Smooth muscle cell (in vitro differentiated cells): ENCODE measurements around the gene DNAI4. TPM values are rescaled to one million over a fixed set of nuclear protein-coding genes. Genes with fewer than 3 reads are reported as not detected.

Experiments used
- DNase-seq: peaks from one replicate; lab custom pipeline; 2025; ENCODE audit not compliant: unreplicated experiment; lab: John Stamatoyannopoulos, UW
- H2AFZ ChIP-seq: fragments of 200-600 bp; sonication (generic); 2 replicates; pipeline ENCODE4 v1.6.0; 2016; ENCODE audit warnings: antibody characterized with exemption, low read depth, mild to moderate bottlenecking
- H3F3A ChIP-seq: fragments of 200-600 bp; sonication (generic); 2 replicates; pipeline ENCODE4 v1.6.0; 2017; ENCODE audit warnings: antibody characterized with exemption, low read depth
- H3K27ac ChIP-seq: fragments of 200-600 bp; sonication (generic); 2 replicates; pipeline ENCODE4 v1.5.1; 2016; ENCODE audit warnings: low read depth, mild to moderate bottlenecking
- H3K27me3 ChIP-seq: fragments of 200-600 bp; sonication (generic); 2 replicates; pipeline ENCODE4 v1.6.1; 2016; ENCODE audit warnings: low read depth, mild to moderate bottlenecking
- H3K36me3 ChIP-seq: fragments of 200-600 bp; sonication (generic); 2 replicates; pipeline ENCODE4 v1.5.1; 2016; ENCODE audit warnings: low read depth
- H3K4me1 ChIP-seq: fragments of 200-600 bp; sonication (generic); 2 replicates; pipeline ENCODE4 v1.5.1; 2016; ENCODE audit warnings: low read depth
- H3K4me2 ChIP-seq: fragments of 200-600 bp; sonication (generic); 2 replicates; pipeline ENCODE4 v1.6.0; 2016; ENCODE audit warnings: mild to moderate bottlenecking
- H3K4me3 ChIP-seq: fragments of 200-600 bp; sonication (generic); 2 replicates; pipeline ENCODE4 v1.5.1; 2016; ENCODE audit warnings: mild to moderate bottlenecking
- H3K79me2 ChIP-seq: fragments of 200-600 bp; sonication (generic); 2 replicates; pipeline ENCODE4 v1.6.0; 2016; ENCODE audit warnings: low read depth, mild to moderate bottlenecking
- H3K9ac ChIP-seq: fragments of 200-600 bp; sonication (generic); 2 replicates; pipeline ENCODE4 v1.6.0; 2016; ENCODE audit warnings: low read depth
- H3K9me3 ChIP-seq: fragments of 200-600 bp; sonication (generic); replicated peaks from 2 replicates; pipeline ENCODE4 v1.5.1; 2016; ENCODE audit warnings: low read depth
- H4K20me1 ChIP-seq: fragments of 200-600 bp; sonication (generic); 2 replicates; pipeline ENCODE4 v1.6.0; 2016; ENCODE audit warnings: low read depth
- CTCF ChIP-seq: fragments of 200-600 bp; sonication (generic); IDR thresholded peaks from 2 replicates; pipeline ENCODE4 v1.5.1; 2017; ENCODE audit warnings: borderline replicate concordance, mild to moderate bottlenecking, antibody characterized with exemption; ENCODE audit not compliant: insufficient read depth, poor library complexity, severe bottlenecking
- whole genome bisulfite sequencing: methylation state at CpG from one replicate; pipeline ENCODE4 v1.1.7; 2016; ENCODE audit warnings: low lambda C conversion rate; 5-methylcytosine and 5-hydroxymethylcytosine counted together
- polyA plus RNA-seq: library from polyadenylated mRNA; unstranded; fragments of >200 nt; fragmentation: Nextera tagmentation; extraction: Ambion mirVana; gene quantifications from 2 replicates; pipeline ENCODE4 v1.2.1, GENCODE V29; 2016
- total RNA-seq: library from RNA; depleted of rRNA; stranded (reverse); fragments of >200 nt; gene quantifications from 2 replicates; pipeline ENCODE4 v1.2.3, GENCODE V29; 2014

DNAI4 gene
- total and polyA plus RNA-seq, 2 experiments from 2014 or later = 0.63 to 2.2 TPM

GRCh38 chr1:66775646-66776045 is 149.0 kb downstream of the DNAI4 start:
- Histone ChIP-seq H3K9me3 (no peaks in the 10 kb centered on the region), H2AFZ (no peak overlapping the region), H3K27ac (no peak overlapping the region), H3K79me2 (no peaks in the 10 kb centered on the region), H3K4me3 (no peak overlapping the region), H4K20me1 (no peaks in the 10 kb centered on the region), H3K27me3 (peaks cover 13% of the 10 kb centered on the region), H3K4me2 (no peak overlapping the region), H3K4me1 (no peaks in the 10 kb centered on the region), H3F3A (no peaks in the 10 kb centered on the region), H3K36me3 (no peaks in the 10 kb centered on the region), H3K9ac (no peak overlapping the region)
- 85% methylated on average over 3 of the region's 3 CpGs for WGBS
- no peak for DNase-seq
- no peak for TF ChIP-seq CTCF

- Histone ChIP-seq H3K9me3 (no peaks in the 10 kb centered on the region), H3K27ac (no peak overlapping the region), H3K4me2 (no peak overlapping the region), H2AFZ (no peak overlapping the region), H3K4me3 (no peak overlapping the region), H3K27me3 (peaks cover 13% of the 10 kb centered on the region), H3K4me1 (no peaks in the 10 kb centered on the region), H3K79me2 (no peaks in the 10 kb centered on the region), H3K9ac (no peak overlapping the region), H3K36me3 (no peaks in the 10 kb centered on the region), H3F3A (no peaks in the 10 kb centered on the region), H4K20me1 (no peaks in the 10 kb centered on the region)
- 79% methylated on average over 2 of the region's 2 CpGs for WGBS
- DNase-seq = no peak
- TF ChIP-seq CTCF = no peak
Measured at GRCh38 chr1:66774438-66774837, 150.2 kb downstream of the DNAI4 start.

- peaks cover 13% of the 10 kb centered on the region for H3K27me3 ChIP-seq
- no peaks in the 10 kb centered on the region for H3K79me2 ChIP-seq
- TF ChIP-seq CTCF = no peak
- no peaks in the 10 kb centered on the region for H3K36me3 ChIP-seq
- 79% methylated on average over 2 of the region's 2 CpGs for WGBS
- H3F3A ChIP-seq = no peaks in the 10 kb centered on the region
- no peak overlapping the region for H2AFZ ChIP-seq
- H3K9ac ChIP-seq = no peak overlapping the region
- H3K4me3 ChIP-seq = no peak overlapping the region
- no peaks in the 10 kb centered on the region for H3K4me1 ChIP-seq
- H3K27ac ChIP-seq = no peak overlapping the region
- no peak for DNase-seq
- no peaks in the 10 kb centered on the region for H4K20me1 ChIP-seq
- no peaks in the 10 kb centered on the region for H3K9me3 ChIP-seq
- no peak overlapping the region for H3K4me2 ChIP-seq
Measured at GRCh38 chr1:66773227-66773626, 151.4 kb downstream of the DNAI4 start.

GRCh38 chr1:66770694-66771093 is 154.0 kb downstream of the DNAI4 start:
- Histone ChIP-seq H4K20me1 (no peaks in the 10 kb centered on the region), H3K9me3 (no peaks in the 10 kb centered on the region), H3K4me2 (no peak overlapping the region), H3K36me3 (no peaks in the 10 kb centered on the region), H2AFZ (no peak overlapping the region), H3K27me3 (no peaks in the 10 kb centered on the region), H3F3A (no peaks in the 10 kb centered on the region), H3K9ac (no peak overlapping the region), H3K79me2 (no peaks in the 10 kb centered on the region), H3K4me3 (no peak overlapping the region), H3K27ac (no peak overlapping the region), H3K4me1 (no peaks in the 10 kb centered on the region)
- TF ChIP-seq CTCF = no peak
- 73% methylated on average over 4 of the region's 4 CpGs for WGBS
- no peak for DNase-seq
